Naive B cell (primary cell): ENCODE measurements around the gene IQSEC2. TPM values are rescaled to one million over a fixed set of nuclear protein-coding genes. Genes with fewer than 3 reads are reported as not detected.

Experiments used
- ATAC-seq, 2 donors: fragments of 150-1000 bp; cut with Tn5 transposase; 2 replicates each; pipeline ENCODE4 v1.10.0; 2021; ENCODE audit warnings: low read depth in 2 of 2, mild to moderate bottlenecking in 2 of 2, moderate library complexity in 2 of 2
- DNase-seq: peaks from one replicate; pipeline ENCODE4 v3.0.0; 2022
- H3K27ac Mint-ChIP-seq, 6 donors: one replicate each; pipeline ENCODE4 v1.8.0; 2020 to 2022; ENCODE audit warnings: mild to moderate bottlenecking in 6 of 6, mixed read lengths in 6 of 6, moderate library complexity in 5 of 6, inconsistent platforms in 2 of 6
- H3K27me3 Mint-ChIP-seq, 3 donors: one replicate each; pipeline ENCODE4 v1.8.0; 2021 to 2022; ENCODE audit warnings: mixed read lengths in 3 of 3, mild to moderate bottlenecking in 1 of 3
- H3K36me3 Mint-ChIP-seq, 2 donors: one replicate each; pipeline ENCODE4 v1.8.0; 2020 to 2022; ENCODE audit warnings: mixed read lengths in 2 of 2, inconsistent platforms in 1 of 2, mild to moderate bottlenecking in 1 of 2
- H3K4me1 Mint-ChIP-seq, 3 donors: one replicate each; pipeline ENCODE4 v1.8.0; 2020 to 2022; ENCODE audit warnings: mixed read lengths in 3 of 3, inconsistent platforms in 1 of 3, mild to moderate bottlenecking in 1 of 3, moderate library complexity in 1 of 3
- H3K4me3 Mint-ChIP-seq, 8 donors: one replicate each; pipeline ENCODE4 v1.8.0; 2020 to 2022; ENCODE audit warnings: mild to moderate bottlenecking in 8 of 8, mixed read lengths in 8 of 8, moderate library complexity in 8 of 8, inconsistent platforms in 2 of 8
- H3K9me3 Mint-ChIP-seq, 7 donors: one replicate each; pipeline ENCODE4 v1.8.0; 2020 to 2022; ENCODE audit warnings: mixed read lengths in 7 of 7, mild to moderate bottlenecking in 5 of 7, inconsistent platforms in 2 of 7, moderate library complexity in 1 of 7
- polyA plus RNA-seq, 6 donors: library from polyadenylated mRNA; unstranded; fragments of 300-500 nt; fragmentation: Illumina TruSeq; gene quantifications; one replicate each; pipeline ENCODE4 v1.2.3, GENCODE V29; 2021; ENCODE audit warnings: low read depth in 6 of 6

The IQSEC2 gene
- polyA plus RNA-seq, 6 donors from 2014 or later, result 0.49 to 2.2 (median 0.89) TPM; not detected in 1

GRCh38 chrX:53256446-53257041 is 24.8 kb downstream of the IQSEC2 start:
- Mint-ChIP-seq H3K27me3 (peaks cover 0 to 36% (median 0%) of the 10 kb centered on the region in 3 donors), H3K4me1 (peaks cover 0 to 3% (median 3%) of the 10 kb centered on the region in 3 donors), H3K9me3 (peaks cover 0 to 4% (median 0%) of the 10 kb centered on the region in 7 donors), H3K27ac (no peak overlapping the region), H3K36me3 (no peaks in the 10 kb centered on the region), H3K4me3 (no peak overlapping the region)
- no peak for ATAC-seq
- DNase-seq, result no peak

GRCh38 chrX:53255738-53256191 is 25.6 kb downstream of the IQSEC2 start:
- ATAC-seq, result no peak
- peaks cover 0 to 4% (median 0%) of the 10 kb centered on the region in 7 donors for H3K9me3 Mint-ChIP-seq
- no peaks in the 10 kb centered on the region for H3K36me3 Mint-ChIP-seq
- DNase-seq, result no peak
- H3K4me1 Mint-ChIP-seq, result no peaks in the 10 kb centered on the region
- no peak overlapping the region for H3K4me3 Mint-ChIP-seq
- peaks cover 0 to 36% (median 0%) of the 10 kb centered on the region in 3 donors for H3K27me3 Mint-ChIP-seq
- H3K27ac Mint-ChIP-seq, result no peak overlapping the region

GRCh38 chrX:53254570-53255461 is 26.6 kb downstream of the IQSEC2 start:
- H3K27me3 Mint-ChIP-seq, result peaks cover 0 to 36% (median 0%) of the 10 kb centered on the region in 3 donors
- ATAC-seq (no peak), DNase-seq (no peak)
- no peak overlapping the region for H3K4me3 Mint-ChIP-seq
- peaks cover 0 to 4% (median 0%) of the 10 kb centered on the region in 7 donors for H3K9me3 Mint-ChIP-seq
- H3K4me1 Mint-ChIP-seq, result no peaks in the 10 kb centered on the region
- H3K27ac Mint-ChIP-seq, result no peak overlapping the region
- no peaks in the 10 kb centered on the region for H3K36me3 Mint-ChIP-seq

GRCh38 chrX:53253293-53254020 is 27.9 kb downstream of the IQSEC2 start:
- ATAC-seq, result no peak

GRCh38 chrX:53251307-53251706 is 30.1 kb downstream of the IQSEC2 start:
- no peak for ATAC-seq
- peaks cover 0 to 25% (median 0%) of the 10 kb centered on the region in 3 donors for H3K27me3 Mint-ChIP-seq
- no peak overlapping the region for H3K4me3 Mint-ChIP-seq
- no peaks in the 10 kb centered on the region for H3K36me3 Mint-ChIP-seq
- no peaks in the 10 kb centered on the region for H3K4me1 Mint-ChIP-seq
- no peak overlapping the region for H3K27ac Mint-ChIP-seq
- H3K9me3 Mint-ChIP-seq, result peaks cover 0 to 4% (median 0%) of the 10 kb centered on the region in 7 donors
- DNase-seq, result no peak

More at GRCh38 chrX:53253293-53254020, 27.9 kb downstream of the IQSEC2 start:
- Mint-ChIP-seq H3K27me3 (peaks cover 0 to 36% (median 0%) of the 10 kb centered on the region in 3 donors), H3K36me3 (no peaks in the 10 kb centered on the region), H3K9me3 (peaks cover 0 to 4% (median 0%) of the 10 kb centered on the region in 7 donors), H3K4me3 (no peak overlapping the region), H3K4me1 (no peaks in the 10 kb centered on the region), H3K27ac (no peak overlapping the region)
- DNase-seq, result no peak

GRCh38 chrX:53250556-53250955 is 30.8 kb downstream of the IQSEC2 start:
- Mint-ChIP-seq H3K27ac (no peak overlapping the region), H3K4me3 (no peak overlapping the region), H3K36me3 (no peaks in the 10 kb centered on the region), H3K27me3 (peaks cover 0 to 25% (median 0%) of the 10 kb centered on the region in 3 donors), H3K9me3 (peaks cover 0 to 4% (median 0%) of the 10 kb centered on the region in 7 donors), H3K4me1 (no peaks in the 10 kb centered on the region)
- ATAC-seq (no peak), DNase-seq (no peak)

- Mint-ChIP-seq H3K9me3 (peaks cover 0 to 4% (median 0%) of the 10 kb centered on the region in 7 donors), H3K36me3 (no peaks in the 10 kb centered on the region), H3K27me3 (peaks cover 0 to 15% (median 0%) of the 10 kb centered on the region in 3 donors), H3K4me1 (no peaks in the 10 kb centered on the region), H3K4me3 (no peak overlapping the region), H3K27ac (no peak overlapping the region)
- DNase-seq (no peak), ATAC-seq (no peak)
These were observed 31.9 kb downstream of the IQSEC2 start for GRCh38 chrX:53249408-53250042.

GRCh38 chrX:53247928-53248327 is 33.5 kb downstream of the IQSEC2 start:
- DNase-seq, result no peak
- Mint-ChIP-seq H3K27ac (no peak overlapping the region), H3K4me1 (no peaks in the 10 kb centered on the region), H3K36me3 (no peaks in the 10 kb centered on the region), H3K9me3 (peaks cover 0 to 4% (median 0%) of the 10 kb centered on the region in 7 donors), H3K4me3 (no peak overlapping the region), H3K27me3 (peaks cover 0 to 15% (median 0%) of the 10 kb centered on the region in 3 donors)
- no peak for ATAC-seq

GRCh38 chrX:53246231-53246630 is 35.2 kb downstream of the IQSEC2 start:
- Mint-ChIP-seq H3K27ac (peak overlapping the region in 1 of 6 donors; percentile 62), H3K36me3 (no peaks in the 10 kb centered on the region), H3K27me3 (peaks cover 0 to 23% (median 0%) of the 10 kb centered on the region in 3 donors), H3K4me1 (no peaks in the 10 kb centered on the region), H3K4me3 (no peak overlapping the region), H3K9me3 (no peaks in the 10 kb centered on the region)
- ATAC-seq (no peak), DNase-seq (no peak)

GRCh38 chrX:53244610-53245009 is 36.8 kb downstream of the IQSEC2 start:
- Mint-ChIP-seq H3K36me3 (no peaks in the 10 kb centered on the region), H3K27ac (no peak overlapping the region), H3K27me3 (peaks cover 0 to 23% (median 0%) of the 10 kb centered on the region in 3 donors), H3K4me3 (no peak overlapping the region), H3K9me3 (no peaks in the 10 kb centered on the region), H3K4me1 (no peaks in the 10 kb centered on the region)
- no peak for DNase-seq
- no peak for ATAC-seq

- H3K4me3 Mint-ChIP-seq, result no peak overlapping the region
- H3K27ac Mint-ChIP-seq, result no peak overlapping the region
- ATAC-seq (no peak), DNase-seq (no peak)
- H3K4me1 Mint-ChIP-seq, result no peaks in the 10 kb centered on the region
- no peaks in the 10 kb centered on the region for H3K9me3 Mint-ChIP-seq
- H3K27me3 Mint-ChIP-seq, result peaks cover 0 to 23% (median 0%) of the 10 kb centered on the region in 3 donors
- no peaks in the 10 kb centered on the region for H3K36me3 Mint-ChIP-seq
These were observed 39.1 kb downstream of the IQSEC2 start for GRCh38 chrX:53242310-53242709.

- ATAC-seq (no peak), DNase-seq (no peak)
- no peak overlapping the region for H3K27ac Mint-ChIP-seq
- H3K4me1 Mint-ChIP-seq, result no peaks in the 10 kb centered on the region
- H3K9me3 Mint-ChIP-seq, result no peaks in the 10 kb centered on the region
- no peaks in the 10 kb centered on the region for H3K36me3 Mint-ChIP-seq
- peaks cover 0 to 16% (median 0%) of the 10 kb centered on the region in 3 donors for H3K27me3 Mint-ChIP-seq
- H3K4me3 Mint-ChIP-seq, result no peak overlapping the region
These were observed 39.8 kb downstream of the IQSEC2 start for GRCh38 chrX:53241558-53241957.

GRCh38 chrX:53239474-53239873 is 41.9 kb downstream of the IQSEC2 start:
- Mint-ChIP-seq H3K27ac (no peak overlapping the region), H3K9me3 (no peaks in the 10 kb centered on the region), H3K4me1 (no peaks in the 10 kb centered on the region), H3K36me3 (no peaks in the 10 kb centered on the region), H3K4me3 (no peak overlapping the region), H3K27me3 (peaks cover 0 to 19% (median 7%) of the 10 kb centered on the region in 3 donors)
- DNase-seq (no peak), ATAC-seq (no peak)
